GM12801 (cell line): ENCODE data around the gene TXNDC2.

Source experiments
- CTCF ChIP-seq: IDR thresholded peaks from one replicate; pipeline ENCODE4 v1.5.1; 2011; ENCODE audit warnings: control low read depth; ENCODE audit not compliant: insufficient read length; ENCODE audit errors: extremely low read depth

Gene TXNDC2

DNA sequence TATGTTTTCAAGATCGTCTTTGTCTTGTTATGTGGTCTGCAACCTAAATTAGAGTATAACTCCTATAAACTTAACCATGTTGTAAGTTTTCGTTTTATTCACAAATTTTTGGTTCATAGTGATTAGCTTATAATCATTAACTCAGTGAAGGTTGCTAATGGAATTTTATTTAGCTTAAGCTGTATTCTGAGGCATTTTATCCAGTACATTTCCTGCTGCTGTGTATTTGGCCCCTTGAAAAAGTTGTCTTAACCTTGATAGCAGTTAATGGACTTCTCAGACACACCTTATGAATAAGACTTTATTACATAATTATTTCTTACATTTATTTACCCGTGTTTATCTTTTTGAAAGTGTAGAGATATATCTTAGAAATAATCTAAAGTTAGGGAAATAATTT, 48.5 kb downstream of the TXNDC2 start:
- no peak for TF ChIP-seq CTCF
